HEK293 (cell line): ENCODE results near the gene TNS3.

Experiments used
- BCL11B ChIP-seq: fragments of 450-650 bp; formaldehyde crosslinking; IDR thresholded peaks from 2 replicates; pipeline ENCODE4 v1.5.1; 2016; ENCODE audit warnings: low read depth, missing biosample characterization, missing genetic modification characterization
- HOXA7 ChIP-seq: sonication (generic); formaldehyde crosslinking; IDR thresholded peaks from 2 replicates; pipeline ENCODE4 v1.8.1; 2022; ENCODE audit warnings: missing genetic modification reagents, borderline replicate concordance
- KLF9 ChIP-seq: fragments of 450-650 bp; formaldehyde crosslinking; IDR thresholded peaks from 2 replicates; pipeline ENCODE4 v1.5.1; 2016; ENCODE audit warnings: missing biosample characterization, missing genetic modification characterization, low read depth
- PRDM4 ChIP-seq: fragments of 450-650 bp; formaldehyde crosslinking; IDR thresholded peaks from 2 replicates; pipeline ENCODE4 v1.5.1; 2017; ENCODE audit warnings: missing biosample characterization, missing genetic modification characterization
- REST ChIP-seq: fragments of 450-650 bp; formaldehyde crosslinking; IDR thresholded peaks from 2 replicates; pipeline ENCODE4 v1.5.1; 2016; ENCODE audit warnings: missing biosample characterization, missing genetic modification characterization
- TCF7L2 ChIP-seq: IDR thresholded peaks from 2 replicates; pipeline ENCODE4 v1.6.1; 2011; ENCODE audit warnings: low read depth, mild to moderate bottlenecking, inconsistent platforms, low read length, moderate library complexity, borderline replicate concordance
- ZBTB11 ChIP-seq: fragments of 450-650 bp; formaldehyde crosslinking; conservative IDR thresholded peaks from 2 replicates; pipeline ENCODE4 v1.5.1; 2016; ENCODE audit warnings: low read depth, missing biosample characterization, missing genetic modification characterization
- ZBTB44 ChIP-seq: fragments of 450-650 bp; IDR thresholded peaks from 2 replicates; pipeline ENCODE4 v1.5.1; 2018; ENCODE audit warnings: missing biosample characterization, mild to moderate bottlenecking, missing genetic modification characterization
- ZFP41 ChIP-seq: fragments of 450-650 bp; formaldehyde crosslinking; IDR thresholded peaks from 2 replicates; pipeline ENCODE4 v1.5.1; 2016; ENCODE audit warnings: missing biosample characterization, missing genetic modification characterization, borderline replicate concordance
- ZNF202 ChIP-seq: fragments of 450-650 bp; formaldehyde crosslinking; IDR thresholded peaks from 2 replicates; pipeline ENCODE4 v1.5.1; 2016; ENCODE audit warnings: missing biosample characterization, missing genetic modification characterization, borderline replicate concordance
- ZNF335 ChIP-seq: fragments of 450-650 bp; formaldehyde crosslinking; conservative IDR thresholded peaks from 2 replicates; pipeline ENCODE4 v1.5.1; 2016; ENCODE audit warnings: missing biosample characterization, missing genetic modification characterization
- ZSCAN30 ChIP-seq: fragments of 450-650 bp; IDR thresholded peaks from 2 replicates; pipeline ENCODE4 v1.5.1; 2018; ENCODE audit warnings: missing biosample characterization, mild to moderate bottlenecking, missing genetic modification characterization, moderate library complexity
- TF ChIP-seq, protein P1 (sequence below): fragments of 450-650 bp; formaldehyde crosslinking; IDR thresholded peaks from 2 replicates; pipeline ENCODE4 v1.5.1; 2016; ENCODE audit warnings: missing biosample characterization, missing genetic modification characterization
- TF ChIP-seq, protein P2 (sequence below): sonication (generic); formaldehyde crosslinking; IDR thresholded peaks from 2 replicates; pipeline ENCODE4 v1.8.1; 2022; ENCODE audit warnings: mild to moderate bottlenecking, moderate library complexity, missing genetic modification reagents

- no peak for TF ChIP-seq ZNF335 (tag by site-specific recombination)
- TF ChIP-seq, protein P1, sequence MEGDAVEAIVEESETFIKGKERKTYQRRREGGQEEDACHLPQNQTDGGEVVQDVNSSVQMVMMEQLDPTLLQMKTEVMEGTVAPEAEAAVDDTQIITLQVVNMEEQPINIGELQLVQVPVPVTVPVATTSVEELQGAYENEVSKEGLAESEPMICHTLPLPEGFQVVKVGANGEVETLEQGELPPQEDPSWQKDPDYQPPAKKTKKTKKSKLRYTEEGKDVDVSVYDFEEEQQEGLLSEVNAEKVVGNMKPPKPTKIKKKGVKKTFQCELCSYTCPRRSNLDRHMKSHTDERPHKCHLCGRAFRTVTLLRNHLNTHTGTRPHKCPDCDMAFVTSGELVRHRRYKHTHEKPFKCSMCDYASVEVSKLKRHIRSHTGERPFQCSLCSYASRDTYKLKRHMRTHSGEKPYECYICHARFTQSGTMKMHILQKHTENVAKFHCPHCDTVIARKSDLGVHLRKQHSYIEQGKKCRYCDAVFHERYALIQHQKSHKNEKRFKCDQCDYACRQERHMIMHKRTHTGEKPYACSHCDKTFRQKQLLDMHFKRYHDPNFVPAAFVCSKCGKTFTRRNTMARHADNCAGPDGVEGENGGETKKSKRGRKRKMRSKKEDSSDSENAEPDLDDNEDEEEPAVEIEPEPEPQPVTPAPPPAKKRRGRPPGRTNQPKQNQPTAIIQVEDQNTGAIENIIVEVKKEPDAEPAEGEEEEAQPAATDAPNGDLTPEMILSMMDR (tag by site-specific recombination) = no peak
- no peak for TF ChIP-seq ZBTB44 (tag by site-specific recombination)
- TF ChIP-seq, protein P2, sequence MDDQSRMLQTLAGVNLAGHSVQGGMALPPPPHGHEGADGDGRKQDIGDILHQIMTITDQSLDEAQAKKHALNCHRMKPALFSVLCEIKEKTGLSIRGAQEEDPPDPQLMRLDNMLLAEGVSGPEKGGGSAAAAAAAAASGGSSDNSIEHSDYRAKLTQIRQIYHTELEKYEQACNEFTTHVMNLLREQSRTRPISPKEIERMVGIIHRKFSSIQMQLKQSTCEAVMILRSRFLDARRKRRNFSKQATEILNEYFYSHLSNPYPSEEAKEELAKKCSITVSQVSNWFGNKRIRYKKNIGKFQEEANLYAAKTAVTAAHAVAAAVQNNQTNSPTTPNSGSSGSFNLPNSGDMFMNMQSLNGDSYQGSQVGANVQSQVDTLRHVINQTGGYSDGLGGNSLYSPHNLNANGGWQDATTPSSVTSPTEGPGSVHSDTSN (CRISPR knock-in tag) = no peak
- TF ChIP-seq ZBTB11 (tag by site-specific recombination) = no peak
- no peak for TF ChIP-seq ZSCAN30 (tag by site-specific recombination)
- TF ChIP-seq PRDM4 (tag by site-specific recombination) = no peak
- no peak for TF ChIP-seq TCF7L2
- no peak for TF ChIP-seq KLF9 (tag by site-specific recombination)
- TF ChIP-seq HOXA7 = no peak
- TF ChIP-seq ZNF202 (tag by site-specific recombination) = no peak
- no peak for TF ChIP-seq REST (tag by site-specific recombination)
- no peak for TF ChIP-seq ZFP41 (tag by site-specific recombination)
- TF ChIP-seq BCL11B (tag by site-specific recombination) = no peak
These were observed 19.4 kb upstream of the TNS3 start for GRCh38 chr7:47601119-47601880.
